ENCODE measurements around the gene LGALS7.

- TF ChIP-seq POLR2A (IDR thresholded peaks at IDR 0.05; ENCODE audit: low read depth, low read length): no peak
- TF ChIP-seq TAF1 (IDR thresholded peaks at IDR 0.05; ENCODE audit: borderline replicate concordance, low read depth, low read length): no peak
Measured at GRCh38 chr19:38722947-38723605, 50.2 kb downstream of the LGALS7 start.
